GM18909 (cell line): ENCODE data around the gene COX8A.
A peak's percentile ranks its signal among the peaks of the same experiment; 100 is the strongest.
"Not testable (repeated sequence)": the region's sequence is repeated elsewhere in the genome, so short reads cannot be mapped to it uniquely, and the experiment has no call there.

ENCODE experiments used
- ATAC-seq: cut with Tn5 transposase; IDR thresholded peaks from one replicate; pipeline ENCODE4 v1.9.1; 2021; ENCODE audit warnings: mild to moderate bottlenecking; ENCODE audit not compliant: unreplicated experiment, poor library complexity

COX8A gene

GRCh38 chr11:63974259-63975143 is at the start of gene COX8A:
TSS of gene COX8A (plus strand) at chr11:63974620. CDS start at chr11:63974681, 61 bp downstream.
- ATAC-seq: peak; percentile 96

- no peak for ATAC-seq
Measured at GRCh38 chr11:63929616-63930015, 44.8 kb upstream of the COX8A start.

GRCh38 chr11:63931045-63931444 is 43.4 kb upstream of the COX8A start:
- ATAC-seq: no peak

GRCh38 chr11:63931876-63932275 is 42.5 kb upstream of the COX8A start:
- no peak for ATAC-seq

- no peak for ATAC-seq
Measured at GRCh38 chr11:63933459-63933858, 41.0 kb upstream of the COX8A start.

- peak; percentile 13 for ATAC-seq
Measured at GRCh38 chr11:63937713-63938478, 36.5 kb upstream of the COX8A start.

- peak; percentile 92 for ATAC-seq
Measured at GRCh38 chr11:63938479-63939396, 35.7 kb upstream of the COX8A start, which contains the start of gene NAA40. TSS of gene NAA40 (plus strand) at chr11:63939002. CDS start at chr11:63939097, 95 bp downstream.

- ATAC-seq: no peak
Measured at GRCh38 chr11:63939397-63939891, 35.0 kb upstream of the COX8A start.

GRCh38 chr11:63940786-63941185 is 33.6 kb upstream of the COX8A start:
- ATAC-seq: no peak

GRCh38 chr11:63941901-63942300 is 32.5 kb upstream of the COX8A start:
- ATAC-seq: no peak

- no peak for ATAC-seq
Measured at GRCh38 chr11:63942803-63943202, 31.6 kb upstream of the COX8A start.

GRCh38 chr11:63944987-63945386 is 29.4 kb upstream of the COX8A start:
- ATAC-seq: no peak

GRCh38 chr11:63945477-63946163 is 28.8 kb upstream of the COX8A start:
- ATAC-seq: no peak

GRCh38 chr11:63951779-63952536 is 22.5 kb upstream of the COX8A start:
- ATAC-seq: no peak

- ATAC-seq: no peak
Measured at GRCh38 chr11:63952570-63952969, 21.9 kb upstream of the COX8A start.

GRCh38 chr11:63958008-63958407 is 16.4 kb upstream of the COX8A start:
- ATAC-seq: no peak

GRCh38 chr11:63961608-63962412 is 12.6 kb upstream of the COX8A start:
- ATAC-seq: no peak

GRCh38 chr11:63963895-63964294 is 10.5 kb upstream of the COX8A start:
- not testable (repeated sequence) for ATAC-seq
